Measurements from ENCODE around the gene HAAO.
"Not testable (repeated sequence)": the region's sequence is repeated elsewhere in the genome, so short reads cannot be mapped to it uniquely, and the experiment has no call there.

The HAAO gene

GRCh38 chr2:42792583-42793333 is at the start of gene HAAO:
HAAO (minus strand) TSS chr2:42792583; CDS start chr2:42792536, 47 bp downstream.
- DNase-seq (ENCODE audit: low read depth in 2 of 2): no peak

GRCh38 chr2:42841344-42841743 is 49.0 kb upstream of the HAAO start:
- no peak for DNase-seq (ENCODE audit: low read depth in 2 of 2)

- no peak for DNase-seq (ENCODE audit: low read depth in 2 of 2)
These were observed 48.4 kb upstream of the HAAO start for GRCh38 chr2:42840760-42841159.

- no peak for DNase-seq (ENCODE audit: low read depth in 2 of 2)
These were observed 47.6 kb upstream of the HAAO start for GRCh38 chr2:42839809-42840501.

GRCh38 chr2:42838133-42838532 is 45.8 kb upstream of the HAAO start:
- DNase-seq (ENCODE audit: low read depth in 2 of 2): no peak

GRCh38 chr2:42835577-42836371 is 43.4 kb upstream of the HAAO start:
- DNase-seq (ENCODE audit: low read depth in 2 of 2): no peak

- DNase-seq (ENCODE audit: low read depth in 2 of 2): no peak
These were observed 41.8 kb upstream of the HAAO start for GRCh38 chr2:42834161-42834560.

GRCh38 chr2:42832289-42832634 is 39.9 kb upstream of the HAAO start:
- no peak for DNase-seq (ENCODE audit: low read depth in 2 of 2)

- not testable (repeated sequence) for DNase-seq (ENCODE audit: low read depth in 2 of 2)
These were observed 39.3 kb upstream of the HAAO start for GRCh38 chr2:42831575-42832288.

GRCh38 chr2:42830922-42831574 is 38.7 kb upstream of the HAAO start:
- no peak for DNase-seq (ENCODE audit: low read depth in 2 of 2)

GRCh38 chr2:42829671-42830440 is 37.5 kb upstream of the HAAO start:
- DNase-seq (ENCODE audit: low read depth in 2 of 2): no peak

GRCh38 chr2:42828487-42829425 is 36.4 kb upstream of the HAAO start:
- peak; percentile 53 to 62 for DNase-seq (ENCODE audit: low read depth in 2 of 2)

GRCh38 chr2:42827647-42828486 is 35.5 kb upstream of the HAAO start:
- peak; percentile 72 to 82 for DNase-seq (ENCODE audit: low read depth in 2 of 2)

- DNase-seq (ENCODE audit: low read depth in 2 of 2): no peak
These were observed 33.8 kb upstream of the HAAO start for GRCh38 chr2:42826231-42826630.

GRCh38 chr2:42824454-42824807 is 32.0 kb upstream of the HAAO start:
- no peak for DNase-seq (ENCODE audit: low read depth in 2 of 2)

- DNase-seq (ENCODE audit: low read depth in 2 of 2): no peak
These were observed 31.5 kb upstream of the HAAO start for GRCh38 chr2:42823744-42824453.

- DNase-seq (ENCODE audit: low read depth in 2 of 2): no peak
These were observed 26.8 kb upstream of the HAAO start for GRCh38 chr2:42819160-42819559.

- no peak for DNase-seq (ENCODE audit: low read depth in 2 of 2)
These were observed 23.3 kb upstream of the HAAO start for GRCh38 chr2:42815726-42816125.

Data from stimulated activated CD4-positive, alpha-beta T cell treated with anti-CD3 and anti-CD28 coated beads, Interleukin-1b, Interleukin-23, amount 100 ng/mL, for 4 hours (primary cell).